NOMO-1 treated with dmso at 0.1 percent for 144 hours (cell line): ENCODE data around the gene TCEAL4.
"Not testable (repeated sequence)": the region's sequence is repeated elsewhere in the genome, so short reads cannot be mapped to it uniquely, and the experiment has no call there.

Experiments used
- DNase-seq: peaks from one replicate; lab custom pipeline; 2025; ENCODE audit not compliant: unreplicated experiment; lab: John Stamatoyannopoulos, UW

The TCEAL4 gene

DNA sequence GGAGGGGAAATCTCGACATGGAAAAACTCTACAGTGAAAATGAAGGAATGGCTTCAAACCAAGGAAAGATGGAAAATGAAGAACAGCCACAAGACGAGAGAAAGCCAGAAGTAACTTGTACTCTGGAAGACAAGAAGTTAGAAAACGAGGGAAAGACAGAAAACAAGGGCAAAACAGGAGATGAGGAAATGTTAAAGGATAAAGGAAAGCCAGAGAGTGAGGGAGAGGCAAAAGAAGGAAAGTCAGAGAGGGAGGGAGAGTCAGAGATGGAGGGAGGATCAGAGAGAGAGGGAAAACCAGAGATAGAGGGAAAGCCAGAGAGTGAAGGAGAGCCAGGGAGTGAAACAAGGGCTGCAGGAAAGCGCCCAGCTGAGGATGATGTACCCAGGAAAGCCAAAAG, 1.3 kb downstream of the TCEAL4 start:
- no peak for DNase-seq

DNA sequence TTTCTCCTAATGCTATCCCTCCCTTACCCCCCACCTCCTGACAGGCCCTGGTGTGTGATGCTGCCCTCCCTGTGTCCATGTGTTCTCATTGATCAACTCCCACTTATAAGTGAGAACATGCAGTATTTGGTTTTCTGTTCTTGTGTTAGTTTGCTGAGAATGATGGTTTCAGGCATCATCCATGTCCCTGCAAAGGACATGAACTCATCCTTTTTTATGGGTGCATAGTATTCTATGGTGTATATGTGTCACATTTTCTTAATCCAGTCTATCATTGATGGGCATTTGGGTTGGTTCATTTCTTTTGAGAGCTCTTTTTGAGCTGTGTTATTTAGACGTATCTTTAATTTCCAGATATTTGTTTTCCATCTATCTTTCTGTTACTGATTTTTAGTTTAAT, 7.0 kb downstream of the TCEAL4 start:
- not testable (repeated sequence) for DNase-seq

DNA sequence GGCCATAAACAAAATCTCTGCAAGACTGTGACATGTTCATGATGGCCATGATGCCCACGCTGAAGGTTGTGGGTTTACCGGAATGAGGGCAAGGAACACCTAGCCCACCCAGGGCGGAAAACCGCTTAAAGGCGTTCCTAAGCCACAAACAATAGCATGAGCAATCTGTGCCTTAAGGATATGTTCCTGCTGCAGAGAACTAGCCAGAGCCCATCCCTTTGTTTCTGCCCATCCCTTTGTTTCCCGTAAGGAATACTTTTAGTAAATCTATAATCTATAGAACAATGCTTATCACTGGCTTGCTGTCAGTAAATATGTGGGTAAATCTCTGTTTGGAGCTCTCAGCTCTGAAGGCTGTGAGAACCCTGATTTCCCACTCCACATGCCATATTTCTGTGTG, 9.9 kb downstream of the TCEAL4 start:
- not testable (repeated sequence) for DNase-seq

DNA sequence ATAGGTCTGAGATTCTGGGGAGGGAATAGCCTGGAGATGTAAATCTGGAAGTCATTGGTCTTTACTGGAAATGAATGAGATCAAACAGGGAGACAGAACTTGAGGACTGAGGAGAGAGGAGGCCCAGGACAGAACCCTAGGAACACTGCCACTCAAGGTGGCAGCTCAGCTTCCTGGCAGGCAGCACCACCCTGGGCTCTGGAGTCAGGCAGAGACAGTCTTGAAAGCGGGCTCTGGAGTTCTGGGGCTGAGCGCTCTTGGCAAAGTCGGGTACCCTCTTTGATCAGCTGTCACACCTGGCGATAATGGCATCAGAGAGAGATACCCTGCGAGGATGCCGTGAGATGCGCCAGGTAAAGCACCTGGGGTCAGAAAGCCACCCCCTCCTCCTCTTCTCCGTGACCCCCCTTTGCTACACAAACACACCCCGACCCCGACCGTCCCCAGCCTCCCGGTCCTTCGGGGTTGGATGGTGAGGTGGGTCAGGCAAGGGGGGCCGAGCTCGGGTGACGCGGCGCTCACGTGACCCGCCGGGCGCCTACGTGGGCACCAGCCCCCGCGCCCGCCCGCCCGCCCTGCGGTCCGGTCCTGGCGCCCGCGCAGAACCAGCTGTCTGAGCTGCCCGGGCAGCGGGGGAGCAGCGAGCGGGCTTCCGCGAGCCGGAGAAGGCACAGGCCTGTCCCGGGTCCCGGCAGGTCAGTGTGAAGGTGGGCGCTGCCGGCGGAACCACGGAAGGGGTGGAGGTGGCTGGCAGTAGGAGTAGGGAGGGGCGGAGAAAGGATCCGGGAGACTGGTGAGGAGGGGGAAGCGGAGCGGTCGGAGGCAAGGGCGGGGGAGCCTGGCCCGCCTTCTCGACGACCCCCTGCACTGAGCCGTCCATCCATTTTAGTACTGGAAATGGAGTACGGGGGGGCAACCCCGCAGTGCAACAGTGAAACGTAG, 22.3 kb downstream of the TCEAL4 start, which contains the start of gene TCEAL3:
TSS of gene TCEAL3 (plus strand) at position 600 of the 942 bp plus-strand sequence. CDS start 1,102 bp downstream, outside the sequence.
- no peak for DNase-seq

DNA sequence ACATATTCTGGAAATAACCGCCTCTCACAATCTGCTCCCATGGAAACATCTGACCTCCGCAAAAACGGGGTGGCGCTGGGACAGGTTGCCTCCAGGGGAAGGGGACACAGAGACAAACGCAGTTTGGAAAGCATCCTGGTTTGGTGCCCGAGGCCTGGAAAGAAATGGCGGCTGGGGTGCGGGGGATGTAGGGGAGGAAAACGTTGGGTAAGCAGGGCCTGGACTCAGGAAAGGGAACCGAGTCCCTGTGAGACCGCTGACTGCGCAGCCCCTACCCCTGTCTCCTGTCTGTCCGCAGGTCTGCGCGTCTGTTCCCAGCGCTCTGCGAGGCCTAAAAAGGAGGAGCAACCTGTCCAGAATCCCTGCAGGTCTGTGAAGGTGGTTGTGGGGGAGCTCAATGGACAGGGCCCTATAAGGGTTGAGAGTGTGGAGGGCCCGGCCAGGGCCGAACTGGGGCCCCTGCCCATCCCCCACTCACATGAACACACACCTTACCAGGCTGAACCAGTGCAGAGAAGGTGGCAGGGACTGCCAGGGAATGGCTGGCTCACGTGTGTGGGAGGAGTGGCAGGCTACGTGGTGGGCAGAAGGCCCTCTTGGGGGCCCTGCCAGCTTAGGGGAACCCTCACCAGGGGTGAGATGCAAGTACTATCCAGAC, 23.1 kb downstream of the TCEAL4 start:
- no peak for DNase-seq

DNA sequence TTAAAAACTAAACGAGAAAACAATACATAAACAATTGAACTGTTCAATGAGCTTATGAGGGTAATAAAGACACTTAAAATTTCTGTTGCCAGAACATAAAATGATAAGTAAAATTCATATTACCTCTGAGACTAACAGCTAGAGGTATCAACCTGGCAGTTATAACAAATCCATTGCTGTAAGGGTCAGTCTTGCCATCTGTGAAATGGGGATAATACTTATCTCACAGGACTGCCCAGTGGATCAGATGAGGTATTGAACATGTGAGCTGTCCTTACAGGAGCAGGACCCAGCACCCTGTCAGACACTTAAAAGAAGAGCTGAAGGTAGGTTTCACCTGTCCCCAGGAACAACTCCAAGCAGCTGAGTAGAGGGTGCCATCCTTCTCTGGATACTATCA, 25.0 kb downstream of the TCEAL4 start:
- DNase-seq, result no peak

DNA sequence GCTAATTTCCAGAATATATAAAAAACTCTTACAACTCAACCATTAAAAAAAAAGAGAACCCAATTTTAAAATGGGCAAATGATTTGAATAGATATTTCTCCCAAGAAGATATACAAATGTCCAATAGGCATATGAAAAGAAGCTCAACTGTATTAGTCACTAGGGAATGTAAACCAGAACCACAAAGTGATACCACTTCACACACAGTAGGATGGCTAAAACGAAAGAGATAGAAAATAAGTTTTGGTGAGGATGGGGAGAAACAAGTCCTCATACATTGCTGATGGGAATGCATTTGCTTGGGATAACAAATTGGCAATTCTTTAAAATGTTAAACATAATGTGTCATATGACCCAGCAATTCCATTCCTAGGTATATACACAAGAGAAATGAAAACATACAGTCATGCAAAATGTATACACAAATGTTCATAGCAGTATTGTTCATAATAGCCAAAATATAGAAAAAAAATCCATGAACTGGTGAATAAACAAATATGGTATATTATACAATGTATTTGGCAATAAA, 28.1 kb downstream of the TCEAL4 start:
- no peak for DNase-seq

DNA sequence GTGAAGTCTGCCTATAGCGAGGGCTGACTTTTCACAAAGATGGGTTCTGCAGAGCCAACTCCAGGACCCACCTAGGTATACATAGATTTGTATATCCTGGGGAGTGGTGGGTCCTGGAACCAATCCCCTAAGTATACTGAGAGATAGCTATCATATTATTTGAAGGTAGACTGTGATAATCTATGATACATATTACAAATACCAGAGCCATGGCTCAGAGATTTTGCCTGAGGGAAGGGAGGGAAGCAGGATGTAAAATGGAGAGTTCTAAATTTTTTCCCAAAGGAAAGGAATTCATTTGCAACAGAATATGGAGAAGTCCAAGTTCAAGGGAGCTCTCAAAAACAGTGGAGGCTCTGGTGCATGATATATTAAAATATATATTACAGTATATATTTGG, 29.7 kb downstream of the TCEAL4 start:
- DNase-seq, result no peak

DNA sequence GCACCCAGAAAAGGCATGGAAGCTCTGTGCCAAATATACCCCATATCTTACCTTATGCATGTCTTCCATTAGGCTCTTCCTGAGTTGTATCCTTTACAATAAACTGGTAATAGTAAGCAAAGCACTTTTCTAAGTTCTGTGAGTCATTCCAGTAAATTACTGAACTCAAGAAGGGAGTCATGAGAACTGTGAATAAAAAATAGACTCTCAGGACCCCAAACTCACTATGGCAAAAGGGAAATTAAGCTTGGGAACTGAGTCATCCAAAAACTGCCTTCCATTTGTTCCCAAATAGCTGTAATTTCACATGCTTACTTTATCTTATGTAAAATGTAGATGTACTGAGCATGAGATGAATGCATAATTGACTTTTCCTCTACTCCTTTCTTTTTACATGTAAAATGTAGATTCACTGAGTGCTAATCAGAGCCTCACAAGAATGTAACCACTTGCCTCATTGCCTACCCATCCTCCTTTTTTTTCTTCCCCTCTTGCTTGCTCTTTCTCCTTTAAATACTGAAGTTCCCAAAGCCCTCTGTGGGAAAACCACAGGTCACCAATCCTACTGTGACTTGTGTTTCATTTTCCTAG, 30.6 kb downstream of the TCEAL4 start:
- DNase-seq, result no peak

DNA sequence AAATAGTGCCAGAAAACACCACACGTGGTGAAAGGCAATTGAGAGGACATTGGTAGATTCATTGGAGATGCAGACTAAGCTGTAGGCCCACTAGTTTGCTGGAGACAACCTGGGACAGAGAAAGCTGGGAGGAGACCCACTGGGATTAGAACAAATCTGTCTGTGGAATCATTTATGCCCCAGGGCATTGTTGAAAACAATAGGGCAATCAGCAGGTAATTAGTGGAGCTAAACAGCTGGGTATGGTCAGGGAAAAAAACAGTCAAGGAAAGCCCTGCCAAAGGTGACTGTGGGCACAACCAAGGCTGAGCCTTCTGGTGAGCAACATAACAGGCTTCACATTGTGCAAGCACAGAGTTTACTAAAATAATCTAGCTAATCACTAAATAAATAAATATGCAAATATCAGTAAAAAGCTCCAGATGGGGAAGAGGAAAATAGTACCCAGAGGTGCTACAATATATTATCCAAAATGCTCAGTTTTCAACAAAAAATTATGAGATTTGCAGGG, 31.4 kb downstream of the TCEAL4 start:
- no peak for DNase-seq

DNA sequence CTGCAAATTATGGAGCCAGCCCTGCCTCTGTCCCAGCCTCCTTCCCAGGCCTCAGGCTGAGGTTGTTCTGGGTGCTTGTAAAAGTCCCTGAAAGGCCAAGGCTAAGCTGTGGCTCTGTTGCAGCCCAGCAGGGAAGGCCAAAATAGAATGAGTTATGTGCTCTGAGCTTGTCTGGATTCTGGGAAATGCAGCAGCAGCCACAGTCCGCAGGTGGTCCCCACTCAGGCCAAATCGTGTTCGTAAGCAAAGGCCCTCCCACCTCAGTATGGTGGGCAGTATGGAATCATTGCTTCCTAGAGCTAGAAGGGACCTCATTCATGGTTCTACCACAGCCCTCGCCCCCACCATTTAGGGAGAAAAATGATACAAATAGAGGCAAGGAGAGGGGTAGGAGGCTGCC, 38.8 kb downstream of the TCEAL4 start:
- no peak for DNase-seq

DNA sequence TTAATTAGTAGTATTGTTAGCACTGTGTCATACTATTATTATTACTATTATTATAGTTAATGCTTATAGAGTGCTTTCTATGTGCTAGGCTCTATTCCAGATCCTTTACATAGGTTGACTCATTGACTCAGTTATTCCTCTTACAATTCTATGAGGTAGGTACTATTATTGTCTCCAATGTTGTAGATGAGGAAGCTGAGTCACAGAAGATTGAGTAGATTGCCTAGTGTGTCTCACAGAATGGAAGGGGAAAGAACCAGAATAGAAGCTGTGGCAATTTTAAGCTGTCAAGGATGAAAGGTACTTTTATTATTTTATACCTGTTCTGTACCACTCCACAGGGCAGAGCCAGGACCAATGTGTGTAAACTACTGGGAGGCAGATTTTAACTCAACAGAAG, 41.5 kb downstream of the TCEAL4 start:
- no peak for DNase-seq

DNA sequence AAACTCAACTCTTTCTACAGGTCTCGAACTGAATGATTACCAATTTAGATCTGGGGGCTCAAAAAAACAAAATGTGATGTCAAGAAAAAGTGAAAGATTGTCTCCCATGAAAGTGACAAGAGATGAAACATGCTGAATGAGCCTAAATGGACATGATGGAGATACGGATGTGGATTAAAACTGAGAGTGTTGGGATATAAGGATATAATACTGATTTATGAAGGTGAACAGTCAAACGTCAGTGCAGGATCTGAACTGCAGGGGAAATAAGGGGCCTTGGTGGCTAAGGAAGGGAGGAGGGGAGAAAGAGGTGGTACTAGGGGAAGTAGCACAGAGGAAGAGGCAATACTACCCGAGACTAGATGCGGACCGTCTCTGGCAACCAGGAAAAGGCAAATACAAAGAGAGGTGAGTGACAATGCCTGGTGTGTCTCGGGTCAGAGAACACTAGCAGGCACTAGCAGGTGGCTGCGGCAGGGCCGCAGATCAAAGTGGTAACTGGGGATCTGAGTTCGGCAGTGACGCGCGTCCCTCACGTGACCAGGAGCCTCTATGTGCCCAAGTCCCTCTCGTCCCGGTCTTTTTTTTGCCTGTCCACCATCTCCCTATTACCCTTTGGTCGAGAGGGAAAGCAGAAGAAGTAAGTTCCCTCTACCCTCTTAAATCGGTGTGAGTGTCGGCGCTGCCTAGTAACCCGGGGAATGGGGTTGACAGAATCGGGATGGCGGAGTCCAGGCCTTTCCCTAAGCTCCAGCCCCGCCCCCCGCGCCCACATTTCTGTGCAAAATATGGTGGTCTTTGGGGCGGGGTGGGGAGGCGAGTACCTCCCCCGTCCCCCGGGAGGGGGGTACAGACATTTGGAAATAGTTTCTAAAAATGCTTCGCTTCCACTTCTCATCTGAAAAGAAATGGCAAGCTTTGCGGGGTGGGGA, 43.3 kb downstream of the TCEAL4 start, which contains the start of gene TCEAL1:
TSS of gene TCEAL1 (plus strand) at position 590 of the 932 bp plus-strand sequence. CDS start 942 bp downstream, outside the sequence.
- DNase-seq, result no peak

DNA sequence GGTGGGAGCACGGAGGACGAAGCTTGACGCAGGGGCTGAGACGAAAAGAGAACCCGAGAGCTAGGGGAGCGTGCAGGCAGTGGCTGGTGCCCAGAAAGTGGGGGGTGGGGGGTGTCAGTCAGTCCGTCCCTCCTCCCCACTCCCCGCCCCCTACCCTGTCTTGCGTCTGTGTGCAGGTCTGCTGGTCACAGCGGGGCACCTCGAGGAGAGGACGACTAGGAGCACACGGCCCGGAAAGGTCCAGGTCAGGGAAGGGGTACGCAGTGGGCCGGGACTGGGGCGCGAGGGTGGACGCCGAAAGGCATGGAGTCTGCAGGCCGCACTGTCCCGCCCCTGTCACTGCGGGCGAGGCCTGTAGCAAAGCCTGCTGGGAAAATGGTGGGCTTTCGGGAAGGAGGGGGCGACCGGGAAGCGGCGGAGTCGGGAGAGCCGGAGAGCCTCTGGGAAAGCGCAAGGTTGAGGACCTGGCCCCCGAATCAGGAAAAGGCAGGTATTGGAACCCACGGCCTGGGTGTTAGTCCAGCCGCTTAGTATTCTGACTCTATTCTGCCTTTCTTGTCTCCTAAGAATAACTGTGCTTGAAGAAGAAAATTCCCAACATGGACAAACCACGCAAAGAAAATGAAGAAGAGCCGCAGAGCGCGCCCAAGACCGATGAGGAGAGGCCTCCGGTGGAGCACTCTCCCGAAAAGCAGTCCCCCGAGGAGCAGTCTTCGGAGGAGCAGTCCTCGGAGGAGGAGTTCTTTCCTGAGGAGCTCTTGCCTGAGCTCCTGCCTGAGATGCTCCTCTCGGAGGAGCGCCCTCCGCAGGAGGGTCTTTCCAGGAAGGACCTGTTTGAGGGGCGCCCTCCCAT, 44.2 kb downstream of the TCEAL4 start:
- no peak for DNase-seq

DNA sequence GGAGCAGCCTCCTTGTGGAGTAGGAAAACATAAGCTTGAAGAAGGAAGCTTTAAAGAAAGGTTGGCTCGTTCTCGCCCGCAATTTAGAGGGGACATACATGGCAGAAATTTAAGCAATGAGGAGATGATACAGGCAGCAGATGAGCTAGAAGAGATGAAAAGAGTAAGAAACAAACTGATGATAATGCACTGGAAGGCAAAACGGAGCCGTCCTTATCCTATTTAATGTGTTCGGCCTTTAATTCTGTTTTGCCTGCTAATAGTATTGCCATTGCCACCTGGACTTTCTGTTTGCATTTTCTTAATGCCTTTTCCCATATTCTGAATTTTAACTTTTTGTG, 44.8 kb downstream of the TCEAL4 start:
- DNase-seq, result no peak

DNA sequence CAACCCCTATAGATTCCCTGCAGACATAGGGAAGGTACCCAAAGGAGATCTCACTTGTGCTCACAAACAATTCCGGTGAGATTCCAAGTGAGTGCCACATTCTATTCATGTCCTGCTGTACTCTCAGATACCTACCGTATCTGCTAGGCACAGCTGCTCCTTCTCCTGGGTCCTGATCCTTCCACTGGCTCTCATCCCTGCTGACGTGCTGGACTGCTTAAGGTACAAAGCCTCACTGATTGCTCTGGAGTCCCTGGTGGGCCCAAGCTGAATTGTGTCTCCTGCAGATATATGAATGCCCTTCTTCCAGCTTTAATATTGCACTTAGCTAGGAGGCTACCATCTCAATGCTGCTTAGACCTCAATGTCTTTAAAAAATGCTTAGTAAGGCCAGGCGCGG, 45.8 kb downstream of the TCEAL4 start:
- DNase-seq, result no peak

DNA sequence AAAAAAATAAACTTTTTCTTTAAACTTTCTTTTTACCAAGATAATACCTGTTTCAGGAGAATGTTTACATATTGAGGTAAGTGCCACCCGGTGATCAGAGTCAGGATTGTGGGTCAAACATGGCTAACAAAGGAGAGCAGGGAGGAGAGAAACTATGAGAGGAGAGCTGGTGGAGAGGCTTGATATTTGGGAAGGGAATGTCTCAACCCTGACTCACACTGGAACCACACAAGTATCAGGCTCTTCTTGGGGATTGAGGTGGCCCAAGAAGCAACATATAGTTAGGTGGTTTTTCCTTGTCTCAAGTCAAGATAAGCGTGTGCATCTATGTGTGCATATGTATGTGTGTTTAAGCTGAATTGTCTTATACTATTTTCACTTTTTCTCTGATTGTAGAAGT, 50.1 kb downstream of the TCEAL4 start:
- no peak for DNase-seq
